Endodermal cell (in vitro differentiated cells): ENCODE measurements around the gene CACNG4. TPM values are rescaled to one million over a fixed set of nuclear protein-coding genes. Genes with fewer than 3 reads are reported as not detected.

Experiments used
- DNase-seq: peaks from one replicate; pipeline ENCODE4 v3.0.0-alpha.2; 2017
- H3K27ac ChIP-seq: 2 replicates; pipeline ENCODE4 v1.5.1; 2013; ENCODE audit warnings: mild to moderate bottlenecking, low read depth, low read length, moderate library complexity
- H3K27me3 ChIP-seq: 2 replicates; pipeline ENCODE4 v1.6.1; 2013; ENCODE audit warnings: mild to moderate bottlenecking, low read length, moderate library complexity; ENCODE audit not compliant: insufficient read depth, control insufficient read depth, poor library complexity, severe bottlenecking
- H3K36me3 ChIP-seq: 2 replicates; pipeline ENCODE4 v1.7.0; 2013; ENCODE audit warnings: mild to moderate bottlenecking, low read length, moderate library complexity; ENCODE audit not compliant: control insufficient read depth, insufficient read depth
- H3K4me1 ChIP-seq: one replicate; pipeline ENCODE4 v1.7.0; 2013; ENCODE audit warnings: low read length; ENCODE audit not compliant: control insufficient read depth, insufficient read depth
- H3K4me3 ChIP-seq: 2 replicates; pipeline ENCODE4 v1.5.1; 2013; ENCODE audit warnings: mild to moderate bottlenecking, low read length, moderate library complexity
- H3K9ac ChIP-seq: 2 replicates; pipeline ENCODE4 v1.6.1; 2013; ENCODE audit warnings: mild to moderate bottlenecking, low read length, moderate library complexity; ENCODE audit not compliant: poor library complexity, severe bottlenecking; ENCODE audit errors: extremely low read depth
- H3K9me3 ChIP-seq: 2 replicates; pipeline ENCODE4 v1.6.1; 2013; ENCODE audit warnings: mild to moderate bottlenecking, low read length, moderate library complexity; ENCODE audit not compliant: control insufficient read depth
- H3K27ac Mint-ChIP-seq: 2 replicates; pipeline ENCODE4 v1.8.0; 2020; ENCODE audit warnings: mixed read lengths
- H3K27me3 Mint-ChIP-seq: 2 replicates; pipeline ENCODE4 v1.8.0; 2021; ENCODE audit warnings: mild to moderate bottlenecking, mixed read lengths; ENCODE audit not compliant: insufficient read depth
- H3K36me3 Mint-ChIP-seq: 2 replicates; pipeline ENCODE4 v1.8.0; 2020; ENCODE audit warnings: low read depth, mixed read lengths
- H3K4me1 Mint-ChIP-seq: 2 replicates; pipeline ENCODE4 v1.8.0; 2020; ENCODE audit warnings: mixed read lengths
- H3K4me3 Mint-ChIP-seq: 2 replicates; pipeline ENCODE4 v1.8.0; 2020; ENCODE audit warnings: mild to moderate bottlenecking, moderate library complexity, mixed read lengths
- H3K9me3 Mint-ChIP-seq: 2 replicates; pipeline ENCODE4 v1.8.0; 2020; ENCODE audit warnings: mild to moderate bottlenecking, mixed read lengths
- WGBS, 2 experiments: methylation state at CpG; one replicate each; pipeline versions ENCODE4 v1.1.5 to v1.1.7; 2013; ENCODE audit warnings: missing lambda C conversion rate in 2 of 2, mixed read lengths in 1 of 2; ENCODE audit not compliant: insufficient coverage in 1 of 2, insufficient read length in 1 of 2; 5-methylcytosine and 5-hydroxymethylcytosine counted together
- long read RNA-seq, 4 experiments: library from polyadenylated mRNA in 2 of 4; library from RNA in 1 of 4; library from capped mRNA in 1 of 4; stranded (forward) in 3 of 4; unstranded in 1 of 4; transcript quantifications; one replicate each; pipeline ENCODE4 v2.0.0, GENCODE V29; 2020 to 2021; ENCODE audit warnings: inconsistent platforms in 1 of 4
- polyA plus RNA-seq, 2 experiments: library from polyadenylated mRNA; stranded (reverse); fragments of 50-300 nt; gene quantifications; one replicate each; pipeline ENCODE4 v1.2.3, GENCODE V29; 2013
- total RNA-seq, 2 donors: library from RNA; stranded (reverse); fragmentation: NEBNext Ultra II Directional in 1 of 2; extraction: Animal tissue kit (Norgen Biotek cat#: 25700) in 1 of 2; gene quantifications; 2 replicates in 1 of 2; 3 replicates in 1 of 2; pipeline ENCODE4 v1.2.1, GENCODE V29; 2021
- TF ChIP-seq, protein P1 (sequence below): fragments of 200-600 bp; sonication (generic); conservative IDR thresholded peaks from 2 replicates; pipeline ENCODE4 v1.5.0; 2021; ENCODE audit warnings: antibody characterized with exemption, mild to moderate bottlenecking

CACNG4 gene
- 1 to 10 TPM in 1 of 2 donors, under 1 TPM in 1; 0.22 to 1.3 TPM for total RNA-seq
- polyA plus RNA-seq (2013, experiment 1 of 2), result 40.5 TPM
- polyA plus RNA-seq (2013, experiment 2 of 2), result 38.6 TPM
- long read RNA-seq, experiment 1, result 0 reads
- long read RNA-seq, experiment 2, result 0 reads
- long read RNA-seq, experiment 3, partial matches to known transcripts, result 0 of 1 reads
- long read RNA-seq, experiment 3, other reads (novel, unspliced or antisense), result 0 of 1 reads
- long read RNA-seq, experiment 4, result 0 reads

DNA sequence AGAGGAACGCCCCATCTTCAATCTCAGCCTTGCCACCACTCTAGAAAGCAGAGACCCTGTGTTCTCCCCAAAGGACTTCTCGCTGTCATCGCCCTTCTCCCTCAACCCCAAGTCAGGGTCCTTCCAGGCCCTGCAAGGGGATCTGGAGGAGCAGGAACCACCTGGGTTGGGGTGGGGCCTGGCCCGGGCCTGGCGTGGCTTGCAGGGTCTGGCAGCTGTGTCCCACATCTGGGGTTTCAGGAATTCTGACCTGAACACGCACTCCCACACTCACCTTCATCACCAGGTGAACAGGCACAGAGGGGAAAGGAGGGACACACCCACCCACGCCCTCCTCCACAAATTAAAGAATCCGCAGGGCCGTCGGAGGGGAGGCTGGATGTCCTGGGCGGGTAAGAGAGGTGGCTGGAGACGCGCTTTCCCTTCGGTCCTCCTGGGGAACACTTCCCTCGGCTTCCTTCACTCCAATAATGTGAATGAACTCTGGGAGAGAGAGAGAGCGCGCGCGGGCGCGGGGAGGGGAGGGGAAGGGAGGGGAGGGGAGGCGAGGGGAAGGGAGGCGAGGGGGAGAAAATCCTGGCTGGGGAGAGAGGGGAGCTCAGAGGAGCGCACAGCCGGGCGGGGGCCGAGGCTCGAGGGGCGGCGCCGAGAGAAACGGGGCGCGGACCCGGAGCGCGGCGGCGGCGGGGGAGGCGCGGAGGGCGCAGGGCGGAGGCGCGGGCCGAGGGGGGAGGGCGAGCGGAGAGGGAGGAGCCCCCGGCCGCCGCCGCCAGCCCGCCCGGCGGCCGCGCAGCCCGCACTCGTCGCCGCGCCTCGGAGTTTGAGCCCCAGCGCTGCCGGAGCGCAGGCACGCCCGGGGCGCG is at the start of gene CACNG4:
Gene CACNG4 (plus strand): TSS at position 799 of the 863 bp plus-strand sequence. CDS start 205 bp downstream, outside the sequence.
- H3K36me3 Mint-ChIP-seq, result no peaks in the 10 kb centered on the region
- peak; percentile 84 for DNase-seq
- no peak within 1 kb of the TSS for H3K9ac ChIP-seq
- H3K4me3 Mint-ChIP-seq, result peak within 1 kb of the TSS; percentile 59
- no peaks in the 10 kb centered on the region for H3K9me3 ChIP-seq
- H3K27ac Mint-ChIP-seq, result no peak within 1 kb of the TSS
- TF ChIP-seq, protein P1, sequence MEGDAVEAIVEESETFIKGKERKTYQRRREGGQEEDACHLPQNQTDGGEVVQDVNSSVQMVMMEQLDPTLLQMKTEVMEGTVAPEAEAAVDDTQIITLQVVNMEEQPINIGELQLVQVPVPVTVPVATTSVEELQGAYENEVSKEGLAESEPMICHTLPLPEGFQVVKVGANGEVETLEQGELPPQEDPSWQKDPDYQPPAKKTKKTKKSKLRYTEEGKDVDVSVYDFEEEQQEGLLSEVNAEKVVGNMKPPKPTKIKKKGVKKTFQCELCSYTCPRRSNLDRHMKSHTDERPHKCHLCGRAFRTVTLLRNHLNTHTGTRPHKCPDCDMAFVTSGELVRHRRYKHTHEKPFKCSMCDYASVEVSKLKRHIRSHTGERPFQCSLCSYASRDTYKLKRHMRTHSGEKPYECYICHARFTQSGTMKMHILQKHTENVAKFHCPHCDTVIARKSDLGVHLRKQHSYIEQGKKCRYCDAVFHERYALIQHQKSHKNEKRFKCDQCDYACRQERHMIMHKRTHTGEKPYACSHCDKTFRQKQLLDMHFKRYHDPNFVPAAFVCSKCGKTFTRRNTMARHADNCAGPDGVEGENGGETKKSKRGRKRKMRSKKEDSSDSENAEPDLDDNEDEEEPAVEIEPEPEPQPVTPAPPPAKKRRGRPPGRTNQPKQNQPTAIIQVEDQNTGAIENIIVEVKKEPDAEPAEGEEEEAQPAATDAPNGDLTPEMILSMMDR, result no peak
- peak within 1 kb of the TSS; percentile 93 for H3K27ac ChIP-seq
- peak within 1 kb of the TSS; percentile 71 for H3K4me3 ChIP-seq
- no peaks in the 10 kb centered on the region for H3K36me3 ChIP-seq
- WGBS, 2 experiments, result 6 to 55% methylated on average over 3 to 63 of the region's 71 CpGs
- peaks cover 82% of the 10 kb centered on the region for H3K27me3 Mint-ChIP-seq
- no peaks in the 10 kb centered on the region for H3K4me1 ChIP-seq
- H3K9me3 Mint-ChIP-seq, result no peaks in the 10 kb centered on the region
- H3K4me1 Mint-ChIP-seq, result peaks cover 10% of the 10 kb centered on the region
- peaks cover 80% of the 10 kb centered on the region for H3K27me3 ChIP-seq

DNA sequence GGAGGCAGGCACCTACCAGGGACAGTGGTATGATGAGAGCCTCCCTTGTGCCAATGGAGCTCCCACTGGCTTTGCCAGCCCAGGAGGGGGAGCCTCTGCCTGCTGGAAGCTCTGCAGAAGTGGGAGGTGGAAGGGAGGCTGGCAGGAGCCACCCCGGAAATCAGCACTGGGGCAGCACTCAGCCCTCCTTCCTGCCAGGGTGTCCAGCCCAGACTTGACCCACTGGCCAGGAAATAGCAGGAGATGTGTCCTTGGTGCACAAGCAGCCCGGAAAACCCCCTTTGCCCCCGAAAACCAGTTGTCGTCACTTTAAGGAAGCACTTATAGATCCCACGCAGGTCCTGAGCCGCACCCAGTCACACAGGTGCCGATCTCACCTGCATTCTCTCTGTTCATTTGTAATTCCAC is 49.3 kb upstream of the CACNG4 start:
- Histone ChIP-seq H3K27ac (no peak overlapping the region), H3K9ac (no peak overlapping the region), H3K4me1 (no peaks in the 10 kb centered on the region), H3K27me3 (no peaks in the 10 kb centered on the region), H3K4me3 (no peak overlapping the region), H3K36me3 (no peaks in the 10 kb centered on the region), H3K9me3 (no peaks in the 10 kb centered on the region)
- TF ChIP-seq, protein P1, result peak; percentile 64
- Mint-ChIP-seq H3K9me3 (no peaks in the 10 kb centered on the region), H3K4me1 (no peaks in the 10 kb centered on the region), H3K27ac (no peak overlapping the region), H3K4me3 (no peak overlapping the region), H3K36me3 (no peaks in the 10 kb centered on the region), H3K27me3 (peaks cover 4% of the 10 kb centered on the region)
- WGBS, 2 experiments, result 85 to 86% methylated on average over 7 of the region's 7 CpGs
- DNase-seq, result peak; percentile 81

DNA sequence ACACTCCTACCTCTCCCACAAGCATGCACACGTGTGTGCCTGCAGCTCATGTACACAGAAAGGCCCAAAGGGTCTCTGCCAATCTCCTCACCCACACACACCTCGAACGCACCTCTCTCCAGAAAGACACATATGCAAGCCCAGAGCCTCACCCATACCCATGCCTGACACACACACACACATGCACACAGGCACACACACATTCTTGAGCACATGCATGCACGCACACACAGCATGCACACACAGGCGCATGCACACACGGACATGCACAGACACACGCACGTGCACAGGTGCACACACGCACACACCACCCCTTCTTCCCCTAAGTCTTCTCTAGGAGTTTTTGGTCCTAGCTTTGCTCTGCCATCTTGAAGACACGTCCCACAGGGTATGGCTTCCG is 48.7 kb upstream of the CACNG4 start:
- no peaks in the 10 kb centered on the region for H3K36me3 ChIP-seq
- no peak for DNase-seq
- H3K9me3 Mint-ChIP-seq, result no peaks in the 10 kb centered on the region
- no peak overlapping the region for H3K4me3 ChIP-seq
- no peaks in the 10 kb centered on the region for H3K27me3 ChIP-seq
- peaks cover 5% of the 10 kb centered on the region for H3K27me3 Mint-ChIP-seq
- no peaks in the 10 kb centered on the region for H3K4me1 ChIP-seq
- H3K27ac ChIP-seq, result no peak overlapping the region
- no peaks in the 10 kb centered on the region for H3K9me3 ChIP-seq
- H3K4me1 Mint-ChIP-seq, result no peaks in the 10 kb centered on the region
- H3K4me3 Mint-ChIP-seq, result no peak overlapping the region
- TF ChIP-seq, protein P1, result no peak
- H3K36me3 Mint-ChIP-seq, result no peaks in the 10 kb centered on the region
- no peak overlapping the region for H3K27ac Mint-ChIP-seq
- WGBS, 2 experiments, result 91 to 96% methylated on average over 7 to 11 of the region's 11 CpGs
- H3K9ac ChIP-seq, result no peak overlapping the region
